HG03025 (cell line): ENCODE measurements around the gene AFAP1.

ENCODE experiments used
- ATAC-seq: cut with Tn5 transposase; IDR thresholded peaks from one replicate; pipeline ENCODE4 v1.9.1; 2021; ENCODE audit warnings: mild to moderate bottlenecking, moderate library complexity; ENCODE audit not compliant: unreplicated experiment, low FRiP score

The AFAP1 gene

GRCh38 chr4:7868892-7869471 is 70.7 kb downstream of the AFAP1 start:
- no peak for ATAC-seq

- no peak for ATAC-seq
These were observed 71.3 kb downstream of the AFAP1 start for GRCh38 chr4:7868436-7868775.

GRCh38 chr4:7867701-7868435 is 71.8 kb downstream of the AFAP1 start:
- no peak for ATAC-seq

DNA sequence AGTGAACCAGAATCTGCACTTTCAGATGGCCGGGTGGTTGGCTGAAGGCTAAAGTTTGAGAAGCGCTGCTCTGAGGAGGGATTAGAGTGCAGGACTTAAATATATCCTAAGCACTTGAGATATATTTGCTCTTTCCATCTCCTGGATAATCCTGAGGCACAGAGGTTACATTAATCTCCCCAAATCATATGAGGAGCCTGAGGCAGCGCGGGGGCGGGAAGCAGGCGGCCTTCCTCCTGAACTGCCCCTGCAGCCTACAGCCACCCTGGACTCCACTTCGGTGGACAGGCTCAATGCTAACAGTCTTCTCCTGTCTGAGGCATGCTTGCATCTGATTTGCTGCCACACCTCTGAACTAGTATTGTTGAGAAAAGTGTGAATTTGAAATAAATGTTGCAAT is 72.5 kb downstream of the AFAP1 start:
- no peak for ATAC-seq

DNA sequence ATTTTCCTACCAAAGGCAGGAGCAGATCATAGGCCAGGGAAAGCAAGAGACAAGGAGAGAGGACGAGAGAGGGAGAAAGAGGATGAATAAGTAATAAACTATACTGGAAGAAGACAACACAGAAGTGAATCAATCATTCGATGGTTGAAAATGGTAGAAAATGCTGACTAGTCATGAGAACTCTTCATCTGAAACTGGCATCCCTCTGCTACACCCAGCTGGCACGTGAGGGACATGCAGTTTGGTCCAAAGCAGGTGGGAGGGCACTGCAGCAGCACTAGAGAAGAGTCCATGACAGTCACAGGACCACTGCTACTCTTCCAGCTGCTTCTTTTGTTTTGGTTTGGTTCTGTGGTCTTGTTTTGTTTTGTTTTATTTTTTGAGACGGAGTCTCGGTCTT is 74.1 kb downstream of the AFAP1 start:
- ATAC-seq: no peak

DNA sequence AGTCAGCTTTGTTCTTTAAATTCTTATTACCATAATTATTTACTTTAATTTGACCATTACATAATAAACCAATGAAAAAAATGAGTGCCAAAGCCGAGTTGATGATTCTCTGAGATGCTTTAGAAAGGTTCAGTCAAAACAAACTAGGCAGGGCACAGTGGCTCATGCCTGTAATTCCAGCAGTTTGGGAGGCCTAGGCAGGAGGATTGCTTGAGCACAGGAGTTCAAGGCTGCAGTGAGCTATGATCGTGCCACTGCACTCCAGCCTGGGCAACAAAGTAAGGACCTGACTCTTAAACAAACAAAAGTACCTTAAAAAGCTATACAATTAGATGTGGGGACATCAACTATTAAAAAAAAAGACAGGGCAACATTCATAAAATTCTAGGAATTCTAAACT is 75.0 kb downstream of the AFAP1 start:
- ATAC-seq: no peak

- no peak for ATAC-seq
These were observed 75.6 kb downstream of the AFAP1 start for GRCh38 chr4:7863911-7864681.

- ATAC-seq: no peak
These were observed 77.0 kb downstream of the AFAP1 start for GRCh38 chr4:7862561-7863192.

DNA sequence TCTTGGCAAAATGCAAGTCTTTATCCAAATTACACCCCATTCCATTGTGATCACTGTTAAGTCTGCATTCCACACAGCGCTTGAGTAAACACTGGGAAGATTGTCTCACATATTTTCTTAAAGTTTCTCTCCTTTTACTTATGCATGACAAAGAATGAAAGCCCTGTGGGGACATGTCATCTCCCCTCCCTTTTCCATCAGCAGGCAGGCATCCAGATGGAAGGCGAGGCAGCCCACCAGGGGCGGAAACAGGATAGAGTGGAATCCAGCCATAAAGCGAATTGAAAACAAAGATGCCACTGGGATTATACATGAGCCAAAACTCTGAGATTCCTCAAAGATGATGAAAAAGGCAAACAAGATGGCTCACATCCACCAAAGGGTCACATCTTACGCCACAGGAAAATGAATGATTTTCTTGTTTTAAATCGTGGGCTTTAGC is 78.2 kb downstream of the AFAP1 start:
- ATAC-seq: no peak

GRCh38 chr4:7860600-7861163 is 79.0 kb downstream of the AFAP1 start:
- no peak for ATAC-seq

DNA sequence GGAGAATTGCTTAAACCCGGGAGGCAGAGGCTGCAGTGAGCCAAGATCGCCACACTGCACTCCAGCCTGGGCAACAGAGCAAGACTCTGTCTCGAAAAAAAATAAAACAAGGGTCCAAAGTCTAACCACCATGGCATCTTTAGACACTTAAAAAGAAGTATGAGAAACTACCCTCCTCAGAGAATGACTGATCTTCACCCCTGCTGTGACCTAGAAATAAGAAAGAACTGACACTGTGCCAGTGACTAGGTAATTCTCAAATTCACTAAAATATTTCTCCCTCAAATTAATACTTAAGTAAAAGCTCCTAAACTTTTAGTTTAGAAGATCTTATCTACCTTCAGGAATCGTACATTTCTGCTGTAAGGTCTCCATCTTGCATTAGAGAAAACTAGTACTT is 80.3 kb downstream of the AFAP1 start:
- ATAC-seq: no peak

GRCh38 chr4:7858498-7858897 is 81.2 kb downstream of the AFAP1 start:
- no peak for ATAC-seq

DNA sequence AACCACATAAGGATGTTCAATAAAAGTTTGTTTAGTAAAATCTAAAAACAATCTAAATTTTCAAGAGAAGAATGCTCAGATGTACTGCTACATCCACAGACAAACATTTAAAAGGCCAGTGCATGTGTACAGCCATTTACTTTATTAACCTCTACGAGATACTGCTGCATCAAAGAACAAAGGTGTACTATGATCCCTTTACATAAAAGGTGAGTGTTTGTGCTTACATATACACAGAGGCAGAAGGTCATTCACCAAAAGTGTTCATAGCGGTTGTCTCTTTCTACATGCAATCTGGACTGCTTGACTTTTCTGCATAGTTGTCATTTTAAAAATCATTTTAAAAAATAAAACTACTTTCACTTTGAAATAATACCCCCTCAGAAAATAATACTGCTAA is 81.7 kb downstream of the AFAP1 start:
- ATAC-seq: no peak

- ATAC-seq: no peak
These were observed 82.4 kb downstream of the AFAP1 start for GRCh38 chr4:7857238-7857701.

DNA sequence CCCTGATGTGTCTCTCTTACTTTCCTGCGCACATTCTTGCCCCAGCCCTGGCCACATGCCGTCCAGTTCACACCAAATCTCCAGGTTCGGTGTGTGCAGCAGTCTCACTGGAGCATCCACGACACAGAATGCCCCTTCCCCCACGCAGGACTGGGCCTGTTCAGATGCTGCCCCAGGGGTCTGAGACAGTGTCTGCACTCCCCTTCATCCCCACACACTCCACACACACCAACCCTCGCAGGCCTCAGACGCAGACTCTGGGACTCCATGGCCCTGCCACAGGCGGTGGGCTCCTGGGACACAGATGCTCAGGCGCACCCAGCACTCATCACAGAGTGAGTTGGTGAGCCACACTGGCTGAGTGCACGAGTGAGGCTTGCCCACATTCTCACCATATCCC is 83.9 kb downstream of the AFAP1 start:
- ATAC-seq: no peak

- no peak for ATAC-seq
These were observed 84.8 kb downstream of the AFAP1 start for GRCh38 chr4:7854697-7855370.

GRCh38 chr4:7854216-7854615 is 85.4 kb downstream of the AFAP1 start:
- no peak for ATAC-seq

- ATAC-seq: no peak
These were observed 86.4 kb downstream of the AFAP1 start for GRCh38 chr4:7853271-7853670.

DNA sequence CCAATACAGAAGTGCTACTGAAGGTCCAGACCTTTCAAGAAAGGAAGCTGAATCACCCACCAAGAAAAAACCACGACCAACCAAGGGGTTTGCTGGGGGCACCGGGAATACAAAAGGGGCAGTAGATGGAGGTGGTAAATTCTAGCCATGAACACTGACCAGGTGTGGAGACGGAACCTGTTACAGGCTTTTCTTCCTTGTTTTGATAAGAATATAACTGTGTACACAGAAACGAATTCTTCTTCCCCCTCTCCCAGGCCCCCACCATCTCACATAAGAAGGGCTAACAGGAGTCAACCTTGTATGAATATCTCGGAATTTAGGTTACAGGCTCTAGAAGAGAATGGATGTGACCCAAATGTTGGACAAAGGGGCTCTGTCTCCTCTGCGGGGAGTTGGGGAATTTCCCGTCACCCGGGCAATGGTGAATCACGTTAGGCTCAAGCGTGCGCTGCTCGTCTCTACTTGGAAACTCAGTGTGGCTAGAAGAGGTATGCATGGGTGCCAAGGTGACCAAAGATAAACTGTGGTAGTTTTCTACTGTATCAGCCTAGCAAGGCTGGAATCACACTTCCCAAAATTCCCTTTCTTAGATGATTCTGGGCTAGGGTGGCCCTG is 87.0 kb downstream of the AFAP1 start:
- no peak for ATAC-seq

DNA sequence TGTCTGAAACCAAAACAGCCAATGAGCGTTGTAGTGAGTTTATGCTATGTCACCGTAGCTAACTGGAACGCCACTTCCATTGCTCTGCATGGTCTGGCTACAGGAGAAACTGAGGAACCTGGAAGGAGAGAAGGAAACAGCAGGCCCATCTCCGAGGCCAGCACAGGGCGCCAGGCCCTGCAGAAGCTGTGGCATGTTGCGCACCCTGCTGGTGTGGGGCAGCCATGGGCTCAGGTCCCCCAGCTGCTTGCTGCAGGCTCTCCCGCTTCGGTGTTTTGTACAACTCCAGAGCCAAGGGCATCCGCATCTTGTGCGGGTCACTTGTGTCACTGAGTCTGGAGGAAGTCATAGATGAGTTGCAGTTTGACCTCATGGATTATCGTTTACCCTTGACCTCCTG is 89.2 kb downstream of the AFAP1 start:
- ATAC-seq: no peak
